Astrocyte of the spinal cord (primary cell): ENCODE measurements around the gene RAB7B.

Experiments used
- DNase-seq: peaks from one replicate; pipeline ENCODE4 v3.0.0; 2011; ENCODE audit warnings: low read depth, low spot score
- H3K4me3 ChIP-seq: 2 replicates; pipeline ENCODE4 v1.5.1; 2011; ENCODE audit warnings: low read depth, mild to moderate bottlenecking, low read length, moderate library complexity
- in situ Hi-C: cut with HindIII; loops from 2 replicates; pipeline ENCODE4 v1.10.0; 2017; ENCODE audit warnings: low sequenced_read_pairs
- TF ChIP-seq, protein P1 (sequence below): IDR thresholded peaks from 2 replicates; pipeline ENCODE4 v1.5.1; 2012; ENCODE audit warnings: low read depth, mild to moderate bottlenecking, low read length, inconsistent platforms

RAB7B gene

DNA sequence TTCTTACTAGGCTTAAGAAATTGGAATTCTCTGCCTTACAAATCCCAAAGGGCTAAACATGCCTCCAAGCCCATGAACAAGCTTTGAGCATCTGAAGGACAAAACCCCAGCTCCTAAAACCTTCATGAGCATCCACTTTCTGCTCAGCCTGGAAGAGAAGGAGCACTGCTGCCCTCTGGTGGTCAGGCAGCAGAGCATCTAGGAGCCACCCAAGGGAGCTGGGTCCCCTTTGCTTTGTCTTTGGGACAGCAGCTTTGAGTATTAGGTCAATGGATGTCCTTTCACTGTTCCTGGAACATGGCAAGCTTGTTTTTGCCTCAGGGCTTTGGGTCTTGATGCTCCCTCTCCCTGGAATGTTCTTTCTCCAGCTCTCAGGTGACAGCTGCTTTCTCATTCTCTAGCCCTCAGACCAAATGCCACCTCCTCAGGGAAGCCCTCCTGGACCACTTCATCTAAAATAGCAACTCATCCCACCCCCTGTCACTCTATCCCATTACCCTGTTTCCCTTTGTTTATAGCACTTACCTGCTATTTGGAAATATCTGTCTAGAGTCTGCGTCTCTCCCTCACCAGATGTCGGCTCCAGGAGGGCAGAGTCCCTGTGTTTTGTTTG, 25.7 kb downstream of the RAB7B start:
- in situ Hi-C loops = no loop called here
- TF ChIP-seq, protein P1, sequence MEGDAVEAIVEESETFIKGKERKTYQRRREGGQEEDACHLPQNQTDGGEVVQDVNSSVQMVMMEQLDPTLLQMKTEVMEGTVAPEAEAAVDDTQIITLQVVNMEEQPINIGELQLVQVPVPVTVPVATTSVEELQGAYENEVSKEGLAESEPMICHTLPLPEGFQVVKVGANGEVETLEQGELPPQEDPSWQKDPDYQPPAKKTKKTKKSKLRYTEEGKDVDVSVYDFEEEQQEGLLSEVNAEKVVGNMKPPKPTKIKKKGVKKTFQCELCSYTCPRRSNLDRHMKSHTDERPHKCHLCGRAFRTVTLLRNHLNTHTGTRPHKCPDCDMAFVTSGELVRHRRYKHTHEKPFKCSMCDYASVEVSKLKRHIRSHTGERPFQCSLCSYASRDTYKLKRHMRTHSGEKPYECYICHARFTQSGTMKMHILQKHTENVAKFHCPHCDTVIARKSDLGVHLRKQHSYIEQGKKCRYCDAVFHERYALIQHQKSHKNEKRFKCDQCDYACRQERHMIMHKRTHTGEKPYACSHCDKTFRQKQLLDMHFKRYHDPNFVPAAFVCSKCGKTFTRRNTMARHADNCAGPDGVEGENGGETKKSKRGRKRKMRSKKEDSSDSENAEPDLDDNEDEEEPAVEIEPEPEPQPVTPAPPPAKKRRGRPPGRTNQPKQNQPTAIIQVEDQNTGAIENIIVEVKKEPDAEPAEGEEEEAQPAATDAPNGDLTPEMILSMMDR = peak; percentile 92
- DNase-seq = peak; percentile 77
- no peak overlapping the region for H3K4me3 ChIP-seq

DNA sequence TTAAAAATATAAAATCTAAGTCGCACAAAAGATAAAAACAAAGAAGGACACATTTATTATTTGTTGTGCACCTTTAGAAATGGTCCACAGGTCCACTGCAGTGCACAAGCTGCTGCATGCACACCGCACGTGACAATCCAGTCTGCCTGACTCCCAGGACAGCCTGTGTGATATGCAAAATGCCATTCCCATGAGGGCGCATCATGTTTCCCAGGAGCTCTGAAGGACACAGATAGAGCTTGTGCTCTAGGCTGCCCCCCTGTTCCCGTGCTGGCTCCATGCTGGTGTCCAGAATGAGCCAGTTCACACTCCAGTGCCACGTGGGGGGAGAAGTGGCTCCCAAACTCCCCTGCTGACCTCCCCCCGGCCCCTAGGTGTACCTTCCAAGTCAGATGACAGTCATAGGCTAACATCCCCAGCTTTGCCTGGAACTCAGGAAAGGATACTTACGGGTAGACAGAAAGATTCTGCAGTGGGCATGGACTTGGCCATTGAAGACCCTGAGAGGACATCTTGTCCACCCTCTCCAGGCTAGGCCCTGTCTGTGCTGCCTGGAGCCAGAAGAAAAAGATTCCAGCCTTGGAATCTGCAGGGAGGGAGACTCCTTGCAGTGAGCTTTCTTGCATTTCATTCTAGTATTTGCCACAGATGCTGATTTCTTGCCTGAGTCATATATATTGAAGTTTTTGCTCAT, 26.3 kb downstream of the RAB7B start:
- TF ChIP-seq, protein P1 = no peak
- in situ Hi-C loops = no loop called here
- H3K4me3 ChIP-seq = no peak overlapping the region
- DNase-seq = peak; percentile 30

DNA sequence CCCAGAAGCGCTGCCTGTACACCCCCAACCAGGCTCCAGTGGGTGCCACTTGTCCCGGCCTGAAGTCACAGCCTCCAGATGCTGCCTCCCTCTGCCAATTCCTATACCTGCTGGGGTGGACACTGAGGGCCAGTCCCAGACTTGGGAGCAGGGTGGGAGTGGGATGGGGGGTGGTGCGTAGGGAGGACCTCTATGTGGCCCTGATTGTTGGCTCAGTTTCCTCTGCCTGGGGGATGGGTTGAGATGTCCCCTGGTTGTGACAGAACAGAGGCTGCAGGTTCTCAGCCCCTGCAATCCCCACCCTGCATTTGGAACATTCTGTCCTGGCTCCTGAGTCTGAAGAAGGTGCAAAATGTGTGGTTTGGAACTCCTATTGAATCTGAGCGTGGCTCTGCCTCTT, 27.2 kb downstream of the RAB7B start:
- in situ Hi-C loops = no loop called here
- TF ChIP-seq, protein P1 = no peak
- H3K4me3 ChIP-seq = no peak overlapping the region
- no peak for DNase-seq

DNA sequence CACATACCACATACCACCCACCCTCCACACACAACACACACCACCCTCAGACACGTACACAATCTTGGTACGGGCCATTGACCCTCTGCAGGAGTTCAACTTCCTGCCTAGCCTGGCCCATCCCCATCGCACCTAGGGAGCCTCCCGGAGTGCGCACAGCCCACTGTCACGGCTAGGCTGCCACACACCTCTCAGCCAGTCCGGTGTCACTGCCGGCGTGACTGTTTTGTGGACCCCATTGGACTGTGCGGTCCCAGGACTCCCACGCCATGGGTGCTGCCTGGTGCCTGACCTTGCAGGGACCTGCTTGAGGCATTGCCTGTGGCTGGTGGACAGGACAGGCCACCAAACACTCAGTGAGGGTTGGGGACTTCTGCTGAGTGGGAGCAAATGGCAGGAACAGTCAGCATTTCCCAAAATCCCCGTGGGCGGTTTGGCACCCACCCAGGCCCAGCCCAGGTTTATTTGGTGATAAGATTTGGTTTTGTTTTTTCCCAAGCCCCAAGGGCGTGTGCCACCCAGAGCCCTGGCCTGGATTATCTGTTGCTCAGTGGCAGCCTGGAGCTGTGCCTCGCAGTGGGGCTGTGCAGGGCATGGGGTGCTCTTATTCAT, 27.7 kb downstream of the RAB7B start:
- no peak overlapping the region for H3K4me3 ChIP-seq
- TF ChIP-seq, protein P1 = no peak
- in situ Hi-C loops = no loop called here
- DNase-seq = no peak

DNA sequence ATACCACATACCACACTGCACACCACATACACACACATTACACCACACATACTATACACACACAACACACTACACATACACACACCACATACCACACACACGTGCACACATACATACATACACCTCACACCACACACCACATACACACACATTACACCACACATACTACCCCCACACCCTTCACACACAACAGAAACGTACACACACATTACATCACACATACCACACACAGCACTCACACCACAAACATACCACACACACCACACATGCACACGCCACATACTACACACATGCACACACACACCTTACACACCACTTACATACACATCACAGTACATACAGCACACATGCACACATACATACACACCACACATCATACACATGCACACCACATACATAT, 28.5 kb downstream of the RAB7B start:
- H3K4me3 ChIP-seq = no peak overlapping the region
- no peak for DNase-seq
- in situ Hi-C loops = no loop called here
- TF ChIP-seq, protein P1 = no peak

DNA sequence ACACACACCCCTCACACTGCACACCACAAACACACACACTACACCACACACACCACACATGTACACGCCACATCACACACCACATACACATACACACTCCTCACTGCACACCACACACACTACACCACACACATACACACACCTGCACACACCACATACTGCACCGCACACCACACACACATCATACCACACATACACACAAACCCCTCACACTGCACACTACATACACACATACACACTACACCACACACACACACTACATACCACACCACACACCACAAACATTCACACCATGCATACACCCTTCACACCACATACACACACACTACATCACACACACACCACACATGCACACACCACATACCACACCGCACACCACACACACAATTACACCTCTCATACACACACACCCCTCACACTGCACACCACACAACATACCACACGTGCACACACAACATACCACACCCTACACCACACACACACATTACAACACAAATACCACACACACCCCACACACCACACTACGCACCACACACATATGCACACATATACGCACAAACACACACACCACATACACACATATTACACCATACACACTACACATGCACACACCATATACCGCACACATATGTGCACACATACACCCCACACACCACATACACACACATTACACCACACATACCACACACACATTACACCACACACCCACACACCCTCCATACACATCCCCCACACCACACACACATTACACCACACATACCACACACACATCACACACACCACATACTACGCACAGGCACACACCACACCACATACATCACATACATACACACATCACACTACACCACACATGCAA, 29.6 kb downstream of the RAB7B start:
- in situ Hi-C loops = no loop called here
- H3K4me3 ChIP-seq = no peak overlapping the region
- TF ChIP-seq, protein P1 = no peak
- DNase-seq = no peak
